ENCODE measurements around the gene ATP8B1. TPM values are rescaled to one million over a fixed set of nuclear protein-coding genes. Genes with fewer than 3 reads are reported as not detected.
A peak's percentile ranks its signal among the peaks of the same experiment; 100 is the strongest.
"Not testable (repeated sequence)": the region's sequence is repeated elsewhere in the genome, so short reads cannot be mapped to it uniquely, and the experiment has no call there.

Gene ATP8B1
- polyA plus RNA-seq, 2 of the 4 experiments (the other 2 are of a cell fraction): 7.1 to 23.4 TPM

DNA sequence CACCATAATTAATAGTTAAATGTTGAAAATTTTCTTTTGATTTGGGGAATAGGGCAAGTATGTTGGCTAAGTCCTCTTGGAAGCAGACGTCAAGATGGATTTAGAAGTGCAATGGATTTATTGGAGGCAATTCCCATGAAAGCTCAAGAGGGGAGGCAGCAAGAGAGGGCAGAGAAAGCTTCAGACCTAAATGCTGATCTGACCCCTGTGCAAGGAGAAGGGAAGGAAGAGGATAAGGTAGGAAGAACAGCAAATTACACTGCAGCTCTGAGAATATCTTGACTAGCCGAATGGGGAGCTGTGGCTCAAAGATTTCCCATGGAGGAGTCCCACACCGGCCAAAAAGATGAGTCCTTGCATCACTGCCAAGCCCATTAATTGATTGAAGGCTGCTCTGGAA is 46.9 kb upstream of the ATP8B1 start:
- no peak overlapping the region for H3K4me2 ChIP-seq
- 59% methylated on average over 3 of the region's 3 CpGs for WGBS (ENCODE audit: missing lambda C conversion rate)
- no peak for TF ChIP-seq NR3C1 (IDR thresholded peaks at IDR 0.05)
- TF ChIP-seq RNF2 (IDR thresholded peaks at IDR 0.05; ENCODE audit: borderline replicate concordance, low read depth): no peak
- TF ChIP-seq, protein P1, sequence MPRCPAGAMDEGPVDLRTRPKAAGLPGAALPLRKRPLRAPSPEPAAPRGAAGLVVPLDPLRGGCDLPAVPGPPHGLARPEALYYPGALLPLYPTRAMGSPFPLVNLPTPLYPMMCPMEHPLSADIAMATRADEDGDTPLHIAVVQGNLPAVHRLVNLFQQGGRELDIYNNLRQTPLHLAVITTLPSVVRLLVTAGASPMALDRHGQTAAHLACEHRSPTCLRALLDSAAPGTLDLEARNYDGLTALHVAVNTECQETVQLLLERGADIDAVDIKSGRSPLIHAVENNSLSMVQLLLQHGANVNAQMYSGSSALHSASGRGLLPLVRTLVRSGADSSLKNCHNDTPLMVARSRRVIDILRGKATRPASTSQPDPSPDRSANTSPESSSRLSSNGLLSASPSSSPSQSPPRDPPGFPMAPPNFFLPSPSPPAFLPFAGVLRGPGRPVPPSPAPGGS (IDR thresholded peaks at IDR 0.05): no peak
- TF ChIP-seq KDM1A (IDR thresholded peaks at IDR 0.05; ENCODE audit: low read depth): no peak
- no peak for TF ChIP-seq ZNF302 (CRISPR knock-in tag; IDR thresholded peaks at IDR 0.05)
- TF ChIP-seq RARB (CRISPR knock-in tag; IDR thresholded peaks at IDR 0.05): no peak
- TF ChIP-seq RCOR1 (IDR thresholded peaks at IDR 0.05; ENCODE audit: low read depth, low read length): no peak
- TF ChIP-seq NFE2L2 (conservative IDR thresholded peaks at IDR 0.05; ENCODE audit: low read length): no peak
- TF ChIP-seq JUN (IDR thresholded peaks at IDR 0.05): no peak
- no peak for TF ChIP-seq JUNB (IDR thresholded peaks at IDR 0.05)
- no peak for TF ChIP-seq HDAC2 (IDR thresholded peaks at IDR 0.05)
- no peak for TF ChIP-seq EP300 (IDR thresholded peaks at IDR 0.05)
- TF ChIP-seq PHF8 (IDR thresholded peaks at IDR 0.05; ENCODE audit: borderline replicate concordance, low read depth): no peak
- TF ChIP-seq ESRRA (IDR thresholded peaks at IDR 0.05; ENCODE audit: borderline replicate concordance, low read length): no peak
- no peak for TF ChIP-seq CHD4 (IDR thresholded peaks at IDR 0.05; ENCODE audit: borderline replicate concordance)
- no peak for TF ChIP-seq MAZ (IDR thresholded peaks at IDR 0.05; ENCODE audit: borderline replicate concordance, low read depth, low read length)
- TF ChIP-seq POLR2A (IDR thresholded peaks at IDR 0.05; ENCODE audit: low read length): no peak
- no peak for TF ChIP-seq HOXB13 (CRISPR knock-in tag; IDR thresholded peaks at IDR 0.05; ENCODE audit: low read depth)
- no peak for TF ChIP-seq SREBF2 (IDR thresholded peaks at IDR 0.05)
- no peak for TF ChIP-seq CHD2 (IDR thresholded peaks at IDR 0.05; ENCODE audit: low read length, partially characterized antibody)
- H3K4me3 ChIP-seq: no peak overlapping the region
- FAIRE-seq (no peak), DNase-seq (ENCODE audit: low read depth in 1 of 2, low spot score in 1 of 2) (no peak), ATAC-seq (no peak)
- peaks cover 25% of the 10 kb centered on the region for H3K4me1 ChIP-seq
- ChIA-PET CTCF (interaction anchor here (0.6 to 1.4 kb wide), 2 partner anchors 9 to 897 kb away, joined by 3 to 5 read pairs; no protein-coding TSS in a partner anchor), POLR2A (no interaction called here)
- H3K9me3 ChIP-seq: no peaks in the 10 kb centered on the region
- 0 out of 6 replicates have a peak overlapping the region, but pooled peaks of 1 of the 2 experiments have one; percentile 31 for H3K27ac ChIP-seq

DNA sequence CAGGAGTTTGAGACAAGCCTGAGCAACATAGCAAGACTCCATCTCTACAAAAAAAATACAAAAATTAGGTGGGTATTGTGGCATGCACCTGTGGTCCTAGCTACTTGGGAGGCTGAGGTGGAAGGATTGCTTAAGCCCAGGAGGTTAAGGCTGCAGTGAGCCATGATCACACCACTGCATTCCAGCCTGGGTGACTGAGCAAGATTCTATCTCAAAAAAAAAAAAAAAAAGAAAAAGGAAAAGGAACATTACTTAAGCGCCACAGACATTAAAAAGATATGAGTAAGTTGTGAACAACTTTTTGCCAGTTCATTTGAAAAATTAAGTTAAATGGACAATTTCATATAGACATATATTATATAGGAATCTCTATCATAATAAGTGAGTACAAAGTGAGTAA is 45.3 kb upstream of the ATP8B1 start:
- POLR2A ChIA-PET; H3K9me3 ChIP-seq; ATAC-seq; DNase-seq (ENCODE audit: low read depth in 1 of 2, low spot score in 1 of 2); FAIRE-seq; H3K4me2 ChIP-seq; H3K4me3 ChIP-seq: not testable (repeated sequence)
- CTCF ChIA-PET: interaction anchor here (0.7 to 1.8 kb wide), 2 partner anchors 11 to 17 kb away, joined by 4 to 7 read pairs; no protein-coding TSS in a partner anchor
- 81% methylated on average over 1 of the region's 1 CpG for WGBS (ENCODE audit: missing lambda C conversion rate)
- peak overlapping the region in 1 of 2 experiments; percentile 58; a peak in 2 of 6 replicates for H3K27ac ChIP-seq
- H3K4me1 ChIP-seq: peaks cover 25% of the 10 kb centered on the region

DNA sequence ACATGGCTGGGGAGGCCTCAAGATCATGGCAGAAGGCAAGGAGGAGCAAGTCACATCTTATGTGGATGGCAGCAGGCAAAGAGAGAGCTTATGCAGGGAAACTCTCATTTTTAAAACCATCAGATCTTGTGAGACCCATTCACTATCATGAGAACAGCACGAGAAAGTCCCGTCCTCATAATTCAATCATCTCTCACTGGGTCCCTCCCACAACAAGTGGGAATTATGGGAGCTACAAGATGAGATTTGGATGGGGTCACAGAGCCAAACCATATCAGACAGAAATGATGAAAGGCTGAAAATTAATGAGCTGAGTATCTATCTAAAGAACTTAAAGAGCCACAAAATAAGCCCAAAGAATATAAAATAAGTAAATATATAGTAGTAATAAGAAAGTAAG is 44.3 kb upstream of the ATP8B1 start:
- H3K4me3 ChIP-seq; H3K9me3 ChIP-seq; FAIRE-seq; DNase-seq (ENCODE audit: low read depth in 1 of 2, low spot score in 1 of 2); POLR2A ChIA-PET; ATAC-seq; H3K4me2 ChIP-seq: not testable (repeated sequence)
- CTCF ChIA-PET: interaction anchor here (1.8 kb wide), 1 partner anchor 12 kb away, joined by 7 read pairs; no protein-coding TSS in a partner anchor
- 88% methylated on average over 2 of the region's 2 CpGs for WGBS (ENCODE audit: missing lambda C conversion rate)
- Histone ChIP-seq H3K4me1 (peaks cover 25% of the 10 kb centered on the region), H3K27ac (peak overlapping the region in 1 of 2 experiments; percentile 58; a peak in 3 of 6 replicates)

DNA sequence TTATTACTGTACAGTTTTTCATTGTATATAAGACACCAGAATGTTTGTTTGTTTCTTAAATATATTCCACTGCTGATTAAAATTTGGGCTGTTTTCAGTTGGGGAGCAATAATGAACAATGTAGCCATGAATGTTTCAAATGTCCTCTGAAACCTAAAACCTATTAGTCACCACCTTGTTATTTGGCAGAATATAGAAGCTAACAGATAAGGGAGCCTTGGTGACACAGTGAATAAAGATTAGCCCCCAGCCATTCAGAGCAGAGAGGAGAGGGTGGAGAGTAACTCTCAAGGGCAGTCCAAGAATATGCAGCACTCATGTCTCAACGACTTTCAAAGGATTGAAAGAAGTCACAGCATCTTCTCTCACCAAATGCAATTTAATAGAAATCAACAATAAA is 43.1 kb upstream of the ATP8B1 start:
- Histone ChIP-seq H3K4me3 (no peak overlapping the region), H3K27ac (peak overlapping the region; percentile 70 to 87), H3K4me1 (peaks cover 31% of the 10 kb centered on the region), H3K9me3 (no peaks in the 10 kb centered on the region), H3K4me2 (peak overlapping the region; percentile 50)
- CTCF ChIA-PET: interaction anchor here (1.0 to 1.4 kb wide), 2 partner anchors 10 to 16 kb away, joined by 4 read pairs; no protein-coding TSS in a partner anchor
- WGBS (ENCODE audit: missing lambda C conversion rate): 0% methylated on average over 1 of the region's 1 CpG
- FAIRE-seq (no peak), DNase-seq (ENCODE audit: low read depth in 1 of 2, low spot score in 1 of 2) (peak; percentile 62 to 71), ATAC-seq (peak; percentile 93 to 99)
- POLR2A ChIA-PET: no interaction called here
- no peak for TF ChIP-seq KDM5A (IDR thresholded peaks at IDR 0.05)
- TF ChIP-seq EHF (CRISPR knock-in tag; IDR thresholded peaks at IDR 0.05): no peak
- no peak for TF ChIP-seq CBX2 (IDR thresholded peaks at IDR 0.05; ENCODE audit: borderline replicate concordance, low read depth)
- no peak for TF ChIP-seq EHMT2 (IDR thresholded peaks at IDR 0.05; ENCODE audit: low read depth)
- peak; percentile 56; the same call in 1 of the 2 replicates for TF ChIP-seq GATA3 (IDR thresholded peaks at IDR 0.05; ENCODE audit: borderline replicate concordance)
- TF ChIP-seq PHF8 (IDR thresholded peaks at IDR 0.05; ENCODE audit: borderline replicate concordance, low read depth): no peak
- TF ChIP-seq, protein P2, sequence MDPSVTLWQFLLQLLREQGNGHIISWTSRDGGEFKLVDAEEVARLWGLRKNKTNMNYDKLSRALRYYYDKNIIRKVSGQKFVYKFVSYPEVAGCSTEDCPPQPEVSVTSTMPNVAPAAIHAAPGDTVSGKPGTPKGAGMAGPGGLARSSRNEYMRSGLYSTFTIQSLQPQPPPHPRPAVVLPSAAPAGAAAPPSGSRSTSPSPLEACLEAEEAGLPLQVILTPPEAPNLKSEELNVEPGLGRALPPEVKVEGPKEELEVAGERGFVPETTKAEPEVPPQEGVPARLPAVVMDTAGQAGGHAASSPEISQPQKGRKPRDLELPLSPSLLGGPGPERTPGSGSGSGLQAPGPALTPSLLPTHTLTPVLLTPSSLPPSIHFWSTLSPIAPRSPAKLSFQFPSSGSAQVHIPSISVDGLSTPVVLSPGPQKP (IDR thresholded peaks at IDR 0.05; ENCODE audit: low read depth, low read length): no peak
- TF ChIP-seq FOSL2 (IDR thresholded peaks at IDR 0.05): peak; percentile 24; the same call in 1 of the 2 replicates
- peak; percentile 74 for TF ChIP-seq FOSL2 (CRISPR knock-in tag; IDR thresholded peaks at IDR 0.05)
- no peak for TF ChIP-seq ZFP36 (IDR thresholded peaks at IDR 0.05; ENCODE audit: borderline replicate concordance, partially characterized antibody)
- no peak for TF ChIP-seq SREBF2 (IDR thresholded peaks at IDR 0.05)
- TF ChIP-seq, protein P3, sequence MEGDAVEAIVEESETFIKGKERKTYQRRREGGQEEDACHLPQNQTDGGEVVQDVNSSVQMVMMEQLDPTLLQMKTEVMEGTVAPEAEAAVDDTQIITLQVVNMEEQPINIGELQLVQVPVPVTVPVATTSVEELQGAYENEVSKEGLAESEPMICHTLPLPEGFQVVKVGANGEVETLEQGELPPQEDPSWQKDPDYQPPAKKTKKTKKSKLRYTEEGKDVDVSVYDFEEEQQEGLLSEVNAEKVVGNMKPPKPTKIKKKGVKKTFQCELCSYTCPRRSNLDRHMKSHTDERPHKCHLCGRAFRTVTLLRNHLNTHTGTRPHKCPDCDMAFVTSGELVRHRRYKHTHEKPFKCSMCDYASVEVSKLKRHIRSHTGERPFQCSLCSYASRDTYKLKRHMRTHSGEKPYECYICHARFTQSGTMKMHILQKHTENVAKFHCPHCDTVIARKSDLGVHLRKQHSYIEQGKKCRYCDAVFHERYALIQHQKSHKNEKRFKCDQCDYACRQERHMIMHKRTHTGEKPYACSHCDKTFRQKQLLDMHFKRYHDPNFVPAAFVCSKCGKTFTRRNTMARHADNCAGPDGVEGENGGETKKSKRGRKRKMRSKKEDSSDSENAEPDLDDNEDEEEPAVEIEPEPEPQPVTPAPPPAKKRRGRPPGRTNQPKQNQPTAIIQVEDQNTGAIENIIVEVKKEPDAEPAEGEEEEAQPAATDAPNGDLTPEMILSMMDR (IDR thresholded peaks at IDR 0.05): no peak
- no peak for TF ChIP-seq JUNB (IDR thresholded peaks at IDR 0.05)

Measured in A549 (cell line).